GM12874 (cell line): ENCODE results near the gene EIF4B.

Experiments
- TF ChIP-seq, protein P1 (sequence below): IDR thresholded peaks from 2 replicates; pipeline ENCODE4 v1.5.1; 2011; ENCODE audit warnings: low read depth, mild to moderate bottlenecking, control low read depth, low read length, moderate library complexity; ENCODE audit not compliant: insufficient read depth

Gene EIF4B

DNA sequence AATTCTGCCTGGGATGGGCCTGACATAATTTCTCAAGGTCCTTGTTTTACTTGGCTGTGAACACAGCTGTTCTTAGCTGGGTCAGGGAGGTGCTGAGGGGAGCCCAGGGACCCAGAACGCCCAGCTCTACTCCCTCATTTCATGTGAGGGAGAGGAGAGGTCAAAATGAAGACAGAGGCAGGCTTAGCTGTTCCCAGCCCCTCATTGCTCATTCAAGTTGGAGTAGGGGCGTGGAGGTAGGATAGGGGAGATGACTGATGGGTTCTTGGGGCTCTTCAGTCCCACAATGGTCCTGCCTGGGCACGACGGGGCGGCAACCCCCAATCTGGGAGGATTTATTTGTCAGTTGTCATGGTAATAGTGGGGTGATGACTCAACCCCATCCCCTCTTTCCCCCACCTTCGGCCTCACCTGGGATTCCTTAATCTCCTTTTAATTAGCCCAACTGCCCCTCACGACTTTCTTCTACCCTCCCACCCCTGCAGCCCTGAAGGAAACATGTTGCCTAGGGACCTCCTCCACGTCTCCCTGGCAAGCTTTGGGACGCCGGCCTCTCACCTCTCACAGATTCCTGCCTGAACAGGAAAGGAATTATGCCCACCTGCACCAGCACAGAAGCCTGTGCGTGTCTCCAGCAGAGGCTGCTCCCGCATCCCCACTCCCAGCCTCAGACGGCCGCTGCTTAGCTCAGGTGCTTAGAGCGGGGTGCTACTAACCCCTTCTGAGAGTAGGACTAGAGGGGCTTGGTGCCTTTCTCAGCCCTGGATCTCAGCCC, 62.7 kb downstream of the EIF4B start:
- TF ChIP-seq, protein P1, sequence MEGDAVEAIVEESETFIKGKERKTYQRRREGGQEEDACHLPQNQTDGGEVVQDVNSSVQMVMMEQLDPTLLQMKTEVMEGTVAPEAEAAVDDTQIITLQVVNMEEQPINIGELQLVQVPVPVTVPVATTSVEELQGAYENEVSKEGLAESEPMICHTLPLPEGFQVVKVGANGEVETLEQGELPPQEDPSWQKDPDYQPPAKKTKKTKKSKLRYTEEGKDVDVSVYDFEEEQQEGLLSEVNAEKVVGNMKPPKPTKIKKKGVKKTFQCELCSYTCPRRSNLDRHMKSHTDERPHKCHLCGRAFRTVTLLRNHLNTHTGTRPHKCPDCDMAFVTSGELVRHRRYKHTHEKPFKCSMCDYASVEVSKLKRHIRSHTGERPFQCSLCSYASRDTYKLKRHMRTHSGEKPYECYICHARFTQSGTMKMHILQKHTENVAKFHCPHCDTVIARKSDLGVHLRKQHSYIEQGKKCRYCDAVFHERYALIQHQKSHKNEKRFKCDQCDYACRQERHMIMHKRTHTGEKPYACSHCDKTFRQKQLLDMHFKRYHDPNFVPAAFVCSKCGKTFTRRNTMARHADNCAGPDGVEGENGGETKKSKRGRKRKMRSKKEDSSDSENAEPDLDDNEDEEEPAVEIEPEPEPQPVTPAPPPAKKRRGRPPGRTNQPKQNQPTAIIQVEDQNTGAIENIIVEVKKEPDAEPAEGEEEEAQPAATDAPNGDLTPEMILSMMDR: no peak

DNA sequence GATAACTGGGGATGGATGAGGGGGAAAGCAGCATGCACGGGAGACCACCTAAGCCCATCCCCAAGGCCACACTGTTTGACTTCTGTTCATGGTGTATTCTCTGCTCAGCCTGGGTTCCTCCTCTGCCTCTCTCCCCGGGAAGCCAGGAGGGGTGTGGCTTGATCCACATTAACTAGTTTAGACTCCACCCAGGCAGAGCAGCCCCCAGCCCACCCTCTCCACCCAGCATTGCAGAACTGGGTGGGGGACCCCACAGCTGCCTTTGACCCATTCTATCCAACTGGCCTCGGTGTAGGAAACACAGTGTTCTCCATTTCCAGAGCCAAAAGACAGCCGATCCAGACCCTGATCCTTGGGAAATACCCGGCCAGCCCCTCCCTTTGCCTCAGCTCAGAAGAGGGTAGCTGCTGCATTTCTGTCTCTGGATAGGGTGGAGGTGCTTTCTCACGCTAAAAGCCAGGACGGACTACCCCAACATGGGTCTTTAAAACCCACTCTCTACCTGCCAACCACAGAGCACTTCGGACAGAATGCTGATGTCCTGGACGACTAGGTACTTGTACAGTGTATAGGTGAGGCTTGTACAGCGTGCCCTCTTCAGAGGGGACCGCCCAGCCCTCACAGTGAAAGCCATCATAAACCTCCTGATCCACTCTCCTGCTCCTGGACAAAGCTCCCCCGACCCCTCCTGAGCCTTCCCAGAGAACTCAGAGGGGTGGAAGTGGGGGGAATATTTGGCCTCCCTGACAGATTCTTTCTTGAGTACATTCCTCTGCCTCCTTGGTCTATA, 63.6 kb downstream of the EIF4B start:
- TF ChIP-seq, protein P1: no peak

DNA sequence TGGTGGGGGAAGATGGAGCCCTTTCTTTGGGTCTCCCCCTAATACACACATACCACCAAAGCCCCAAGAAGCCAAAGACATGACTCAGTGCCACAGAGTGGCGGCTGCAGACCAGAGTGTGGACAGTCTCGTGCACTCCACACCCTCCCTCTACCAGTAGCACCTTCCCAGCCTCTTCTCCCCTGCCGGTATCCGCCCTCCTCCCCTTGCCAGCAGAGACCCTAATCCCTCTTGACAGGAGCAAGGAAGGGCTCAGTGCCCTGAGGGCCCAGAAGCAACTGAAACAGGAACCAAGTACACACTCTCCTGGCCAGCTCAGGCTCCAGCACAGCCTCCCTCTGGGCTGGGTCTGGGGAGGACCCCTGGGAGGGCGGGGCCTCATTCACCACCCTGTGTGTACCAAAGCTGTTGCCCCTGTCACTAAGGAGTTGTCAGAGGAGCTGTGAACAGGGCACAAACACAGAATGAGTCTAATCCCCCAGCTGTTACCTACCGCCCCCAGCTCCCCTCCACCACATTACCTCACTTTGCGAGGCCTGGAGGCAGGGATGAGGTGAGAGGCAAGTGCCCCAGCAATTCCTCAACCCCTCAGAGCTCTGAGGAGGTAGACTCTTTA, 64.7 kb downstream of the EIF4B start:
- TF ChIP-seq, protein P1: no peak

DNA sequence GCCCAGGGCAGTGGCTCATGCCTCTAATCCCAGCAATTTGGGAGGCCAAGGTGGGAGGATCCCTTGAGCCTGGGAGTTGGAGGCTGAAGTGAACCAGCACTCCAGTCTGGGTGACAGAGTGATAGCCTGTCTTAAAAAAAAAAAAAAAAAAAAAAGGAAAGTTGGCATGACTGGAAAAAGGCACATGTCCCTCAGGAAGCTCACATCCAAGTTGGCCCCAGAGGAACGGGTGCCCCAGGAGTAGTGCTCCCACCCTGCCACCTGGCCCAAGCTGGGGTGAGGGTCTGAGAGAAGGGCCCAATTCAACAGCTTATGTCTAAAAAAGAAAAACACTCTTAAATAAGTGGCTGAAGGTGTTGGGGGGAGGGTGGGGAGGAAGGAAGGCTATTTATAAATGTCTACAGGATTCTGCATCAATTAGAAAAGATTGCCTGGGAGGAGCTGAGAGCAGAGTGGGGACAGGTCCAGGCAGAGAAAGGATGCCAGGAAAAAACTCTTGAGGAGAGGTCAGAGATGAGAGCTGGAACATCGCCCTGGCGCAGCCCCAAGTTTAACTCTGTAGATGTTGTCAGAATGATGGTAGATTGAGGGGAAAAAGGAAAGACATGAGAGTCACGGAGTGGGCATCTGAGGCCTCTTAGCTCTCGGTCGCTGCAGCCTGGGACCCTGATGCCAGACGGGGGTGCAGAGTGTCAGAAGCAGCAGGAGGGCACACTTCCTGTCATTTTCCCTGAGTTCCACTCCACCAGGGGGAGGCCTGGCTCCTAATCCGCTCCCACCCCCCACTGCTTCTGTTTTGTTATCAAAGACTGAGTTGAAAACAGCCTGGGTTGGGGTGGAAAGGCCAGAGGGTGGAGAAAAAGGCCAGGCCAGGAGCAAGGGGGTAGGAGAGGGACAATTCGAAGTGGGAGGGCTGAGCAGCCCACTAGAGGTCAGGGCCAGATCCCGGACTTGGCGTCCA, 65.6 kb downstream of the EIF4B start:
- TF ChIP-seq, protein P1: no peak

DNA sequence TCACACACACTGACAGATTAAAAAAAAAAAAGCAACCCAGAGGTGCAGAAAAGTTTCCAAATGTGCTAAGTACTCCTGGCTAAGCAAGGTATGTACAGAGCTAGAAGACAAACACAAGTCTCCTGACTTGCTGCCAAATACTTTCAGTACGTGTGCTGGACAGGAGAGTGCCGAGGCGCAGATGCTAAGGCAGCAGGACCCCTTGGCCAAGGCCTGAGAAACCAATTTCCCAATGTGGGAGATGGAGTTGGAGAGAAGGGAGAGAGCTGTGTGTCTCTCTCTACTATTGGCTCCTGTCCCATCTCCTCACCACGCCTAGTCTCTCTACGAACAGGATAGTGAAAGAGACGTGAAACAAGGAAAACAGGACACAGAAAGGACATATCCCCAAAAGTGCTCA, 67.6 kb downstream of the EIF4B start:
- TF ChIP-seq, protein P1: no peak

DNA sequence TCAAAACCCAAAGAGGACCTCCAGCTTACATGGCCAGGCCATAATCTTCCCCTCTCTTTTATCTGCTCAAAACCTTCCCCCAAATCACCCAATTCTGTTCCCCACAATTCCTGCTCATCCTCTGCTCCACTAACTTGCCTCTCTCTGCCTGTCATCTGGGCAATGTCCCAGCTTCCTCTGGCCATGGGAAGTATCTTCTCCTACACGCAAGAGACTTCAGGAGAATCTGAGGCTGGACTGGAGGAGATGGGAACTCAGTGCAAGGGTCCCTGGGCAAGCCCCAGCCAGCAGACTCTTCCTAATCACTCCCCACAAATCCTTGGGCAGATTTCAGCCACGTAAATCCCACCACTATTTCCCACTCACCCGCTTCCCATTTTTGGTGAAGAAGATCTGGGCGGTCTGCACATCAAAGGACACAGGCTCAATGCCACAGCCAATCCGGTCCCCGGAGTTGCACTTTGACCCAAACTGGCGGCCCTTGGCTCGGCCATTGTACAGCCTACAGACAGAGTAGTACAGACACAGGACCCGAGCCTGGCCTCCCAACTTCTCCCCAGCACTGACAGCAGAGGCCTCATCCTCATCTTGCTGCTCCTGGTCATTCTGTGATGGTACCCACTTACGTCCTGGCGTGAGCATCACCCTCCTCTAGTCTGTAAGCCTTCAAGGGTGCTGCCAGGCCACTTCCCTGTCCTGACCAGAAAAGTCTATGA, 68.2 kb downstream of the EIF4B start:
- TF ChIP-seq, protein P1: no peak
